Trophoblast cell (in vitro differentiated cells and primary cell): Measurements from ENCODE around the gene LGALS12.

Source experiments
- DNase-seq, 2 donors: peaks; one replicate each; pipeline ENCODE4 v3.0.0-alpha.2; 2016
- H2AFZ ChIP-seq: 2 replicates; pipeline ENCODE4 v1.6.1; 2013; ENCODE audit warnings: low read length, moderate library complexity, mild to moderate bottlenecking; ENCODE audit not compliant: insufficient read depth, poor library complexity
- H2AK5ac ChIP-seq: 2 replicates; pipeline ENCODE4 v1.6.1; 2013; ENCODE audit warnings: mild to moderate bottlenecking, low read length
- H2BK120ac ChIP-seq: 2 replicates; pipeline ENCODE4 v1.6.1; 2013; ENCODE audit warnings: low read length, mild to moderate bottlenecking, moderate library complexity; ENCODE audit not compliant: insufficient read depth, poor library complexity
- H2BK12ac ChIP-seq: 2 replicates; pipeline ENCODE4 v1.6.1; 2013; ENCODE audit warnings: mild to moderate bottlenecking, low read length, moderate library complexity
- H2BK5ac ChIP-seq: 2 replicates; pipeline ENCODE4 v1.6.1; 2013; ENCODE audit warnings: low read length, low read depth, moderate library complexity, mild to moderate bottlenecking; ENCODE audit not compliant: poor library complexity
- H3K14ac ChIP-seq: 2 replicates; pipeline ENCODE4 v1.6.1; 2013; ENCODE audit warnings: mild to moderate bottlenecking, low read length
- H3K18ac ChIP-seq: 2 replicates; pipeline ENCODE4 v1.6.1; 2013; ENCODE audit warnings: mild to moderate bottlenecking, low read length
- H3K23ac ChIP-seq: 2 replicates; pipeline ENCODE4 v1.6.1; 2013; ENCODE audit warnings: low read length
- H3K27ac ChIP-seq: 2 replicates; pipeline ENCODE4 v1.5.1; 2013; ENCODE audit warnings: low read depth, mild to moderate bottlenecking, inconsistent platforms, low read length, moderate library complexity
- H3K27me3 ChIP-seq: 2 replicates; pipeline ENCODE4 v1.6.1; 2013; ENCODE audit warnings: inconsistent platforms, mild to moderate bottlenecking, low read length, moderate library complexity; ENCODE audit not compliant: insufficient read depth
- H3K36me3 ChIP-seq, 2 experiments: 1 replicate in 1 of 2; 2 replicates in 1 of 2; pipeline ENCODE4 v1.6.1; 2013; ENCODE audit warnings: low read length in 2 of 2, mild to moderate bottlenecking in 2 of 2, moderate library complexity in 1 of 2; ENCODE audit not compliant: insufficient read depth in 2 of 2, control insufficient read depth in 1 of 2
- H3K4ac ChIP-seq: 2 replicates; pipeline ENCODE4 v1.6.1; 2013; ENCODE audit warnings: low read depth, mild to moderate bottlenecking, low read length, moderate library complexity
- H3K4me1 ChIP-seq, 2 experiments: 1 replicate in 1 of 2; 2 replicates in 1 of 2; pipeline ENCODE4 v1.6.1; 2013; ENCODE audit warnings: low read length in 2 of 2, mild to moderate bottlenecking in 2 of 2, moderate library complexity in 1 of 2; ENCODE audit not compliant: insufficient read depth in 2 of 2, control insufficient read depth in 1 of 2
- H3K4me2 ChIP-seq: 2 replicates; pipeline ENCODE4 v1.6.1; 2013; ENCODE audit warnings: inconsistent platforms, mild to moderate bottlenecking, low read length, moderate library complexity
- H3K4me3 ChIP-seq: 2 replicates; pipeline ENCODE4 v1.5.1; 2013; ENCODE audit warnings: mild to moderate bottlenecking, low read depth, low read length, inconsistent platforms
- H3K79me1 ChIP-seq: one replicate; pipeline ENCODE4 v1.6.1; 2013; ENCODE audit warnings: low read length
- H3K79me2 ChIP-seq: 2 replicates; pipeline ENCODE4 v1.6.1; 2013; ENCODE audit warnings: low read length, mild to moderate bottlenecking; ENCODE audit not compliant: control insufficient read depth, insufficient read depth, poor library complexity
- H3K9ac ChIP-seq: 2 replicates; pipeline ENCODE4 v1.6.1; 2013; ENCODE audit warnings: mild to moderate bottlenecking, low read length
- H3K9me3 ChIP-seq: 2 replicates; pipeline ENCODE4 v1.6.1; 2013; ENCODE audit warnings: low read depth, mild to moderate bottlenecking, control low read depth, inconsistent platforms, low read length; ENCODE audit not compliant: insufficient read depth
- H4K12ac ChIP-seq: 2 replicates; pipeline ENCODE4 v1.6.1; 2013; ENCODE audit warnings: low read depth, mild to moderate bottlenecking, low read length, moderate library complexity
- H4K8ac ChIP-seq: 2 replicates; pipeline ENCODE4 v1.6.1; 2013; ENCODE audit warnings: low read depth, mild to moderate bottlenecking, low read length, moderate library complexity
- H4K91ac ChIP-seq: one replicate; pipeline ENCODE4 v1.6.1; 2013; ENCODE audit warnings: low read depth, mild to moderate bottlenecking, low read length, moderate library complexity
- WGBS: extraction: QIAGEN DNeasy Blood & Tissue Kit; methylation state at CpG from one replicate; pipeline ENCODE4 v1.1.7; 2013; ENCODE audit warnings: missing lambda C conversion rate; ENCODE audit not compliant: insufficient read length, insufficient coverage; ENCODE audit errors: extremely low coverage; 5-methylcytosine and 5-hydroxymethylcytosine counted together

Gene LGALS12

DNA sequence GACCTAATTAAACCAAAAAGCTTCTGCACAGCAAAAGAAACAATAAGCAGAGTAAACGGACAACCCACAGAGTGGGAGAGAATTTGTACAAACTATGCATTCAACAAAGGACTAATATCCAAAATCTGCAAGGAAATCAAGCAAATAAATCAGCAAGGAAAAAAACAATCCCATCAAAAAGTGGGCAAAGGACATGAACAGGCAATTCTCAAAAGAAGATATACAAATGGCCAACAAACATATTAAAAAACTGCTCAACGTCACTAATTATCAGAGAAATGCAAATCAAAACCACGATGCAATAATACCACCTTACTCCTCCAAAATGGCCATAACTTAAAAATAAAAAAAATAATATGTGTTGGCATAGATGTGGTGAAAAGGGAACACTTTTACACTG is 20.1 kb upstream of the LGALS12 start:
- Histone ChIP-seq H3K4me2 (no peak overlapping the region), H4K91ac (no peak overlapping the region), H3K27me3 (no peaks in the 10 kb centered on the region), H3K18ac (no peak overlapping the region), H3K23ac (no peak overlapping the region), H3K4ac (no peak overlapping the region), H3K79me2 (peaks cover 1% of the 10 kb centered on the region), H3K36me3 (no peaks in the 10 kb centered on the region), H4K12ac (no peak overlapping the region), H2AFZ (no peak overlapping the region), H3K4me1 (peaks cover 3 to 7% of the 10 kb centered on the region in 2 experiments), H2BK120ac (no peak overlapping the region), H3K4me3 (no peak overlapping the region), H4K8ac (no peak overlapping the region), H2AK5ac (no peak overlapping the region), H3K14ac (no peak overlapping the region), H3K79me1 (peaks cover 6% of the 10 kb centered on the region), H2BK12ac (no peak overlapping the region), H3K9me3 (no peaks in the 10 kb centered on the region), H3K9ac (no peak overlapping the region), H3K27ac (no peak overlapping the region), H2BK5ac (no peak overlapping the region)
- WGBS: no CpG with 5 or more reads among the region's 3 CpGs
- DNase-seq: no peak

DNA sequence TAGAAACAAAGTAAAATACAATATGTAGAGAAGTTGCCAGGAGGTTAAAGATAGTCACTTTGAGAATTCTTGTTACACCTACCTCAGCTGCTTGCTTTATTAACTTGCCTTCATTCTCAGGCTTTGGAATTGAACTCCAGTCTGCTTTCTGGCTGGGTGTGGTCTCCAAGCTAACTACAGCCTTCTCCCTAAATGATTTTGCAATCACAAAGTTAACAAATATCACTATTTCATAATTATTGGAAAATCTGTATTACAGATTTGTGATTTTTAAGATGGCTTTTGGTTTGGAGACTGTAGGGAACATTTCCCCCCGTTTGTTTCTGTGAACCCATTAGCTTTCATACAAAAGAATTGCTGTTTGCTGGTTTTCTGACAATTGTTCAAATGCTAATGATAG is 17.1 kb upstream of the LGALS12 start:
- no peak overlapping the region for H3K23ac ChIP-seq
- H3K4ac ChIP-seq: no peak overlapping the region
- H4K8ac ChIP-seq: no peak overlapping the region
- no peak overlapping the region for H3K18ac ChIP-seq
- H2BK120ac ChIP-seq: no peak overlapping the region
- no peak overlapping the region for H2AFZ ChIP-seq
- no peak overlapping the region for H4K12ac ChIP-seq
- no peak overlapping the region for H2AK5ac ChIP-seq
- no peak overlapping the region for H3K4me3 ChIP-seq
- no peaks in the 10 kb centered on the region for H3K9me3 ChIP-seq
- H2BK5ac ChIP-seq: no peak overlapping the region
- no CpG with 5 or more reads among the region's 1 CpG for WGBS
- H3K27ac ChIP-seq: no peak overlapping the region
- H3K14ac ChIP-seq: no peak overlapping the region
- no peak overlapping the region for H3K9ac ChIP-seq
- peaks cover 3 to 7% of the 10 kb centered on the region in 2 experiments for H3K4me1 ChIP-seq
- H3K27me3 ChIP-seq: no peaks in the 10 kb centered on the region
- H4K91ac ChIP-seq: no peak overlapping the region
- no peaks in the 10 kb centered on the region for H3K36me3 ChIP-seq
- peaks cover 11% of the 10 kb centered on the region for H3K79me1 ChIP-seq
- peaks cover 3% of the 10 kb centered on the region for H3K79me2 ChIP-seq
- H3K4me2 ChIP-seq: no peak overlapping the region
- DNase-seq: no peak
- H2BK12ac ChIP-seq: no peak overlapping the region

DNA sequence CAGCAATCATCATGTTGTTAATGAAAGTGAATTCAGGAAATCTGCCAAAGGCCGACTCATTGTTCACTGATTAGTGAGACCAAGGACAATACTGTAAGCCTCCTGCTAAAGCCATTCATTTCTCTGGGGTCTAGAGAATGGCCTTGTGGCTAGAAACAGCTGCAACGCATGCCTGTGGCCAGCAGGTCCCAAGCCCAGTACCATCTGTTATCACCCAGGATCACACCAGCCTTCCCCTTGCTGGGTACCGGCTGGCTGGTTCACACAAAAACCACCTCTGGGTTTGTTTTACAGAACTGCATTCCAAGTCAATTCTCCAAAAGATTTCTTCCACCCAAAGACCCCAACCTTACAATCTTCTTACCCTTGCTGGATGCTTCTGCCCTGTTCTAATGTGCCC is 16.0 kb upstream of the LGALS12 start:
- Histone ChIP-seq H3K14ac (no peak overlapping the region), H3K9ac (no peak overlapping the region), H3K18ac (no peak overlapping the region), H3K4me1 (peaks cover 3 to 7% of the 10 kb centered on the region in 2 experiments), H4K91ac (no peak overlapping the region), H3K27ac (no peak overlapping the region), H3K79me2 (peaks cover 3% of the 10 kb centered on the region), H2AFZ (no peak overlapping the region), H3K4me2 (no peak overlapping the region), H3K23ac (no peak overlapping the region), H4K8ac (no peak overlapping the region), H3K4me3 (no peak overlapping the region), H3K36me3 (no peaks in the 10 kb centered on the region), H2BK12ac (no peak overlapping the region), H3K27me3 (no peaks in the 10 kb centered on the region), H2AK5ac (no peak overlapping the region), H3K4ac (no peak overlapping the region), H2BK120ac (no peak overlapping the region), H2BK5ac (no peak overlapping the region), H3K79me1 (peaks cover 11% of the 10 kb centered on the region), H4K12ac (no peak overlapping the region), H3K9me3 (no peaks in the 10 kb centered on the region)
- no peak for DNase-seq
- WGBS: no CpG with 5 or more reads among the region's 3 CpGs

DNA sequence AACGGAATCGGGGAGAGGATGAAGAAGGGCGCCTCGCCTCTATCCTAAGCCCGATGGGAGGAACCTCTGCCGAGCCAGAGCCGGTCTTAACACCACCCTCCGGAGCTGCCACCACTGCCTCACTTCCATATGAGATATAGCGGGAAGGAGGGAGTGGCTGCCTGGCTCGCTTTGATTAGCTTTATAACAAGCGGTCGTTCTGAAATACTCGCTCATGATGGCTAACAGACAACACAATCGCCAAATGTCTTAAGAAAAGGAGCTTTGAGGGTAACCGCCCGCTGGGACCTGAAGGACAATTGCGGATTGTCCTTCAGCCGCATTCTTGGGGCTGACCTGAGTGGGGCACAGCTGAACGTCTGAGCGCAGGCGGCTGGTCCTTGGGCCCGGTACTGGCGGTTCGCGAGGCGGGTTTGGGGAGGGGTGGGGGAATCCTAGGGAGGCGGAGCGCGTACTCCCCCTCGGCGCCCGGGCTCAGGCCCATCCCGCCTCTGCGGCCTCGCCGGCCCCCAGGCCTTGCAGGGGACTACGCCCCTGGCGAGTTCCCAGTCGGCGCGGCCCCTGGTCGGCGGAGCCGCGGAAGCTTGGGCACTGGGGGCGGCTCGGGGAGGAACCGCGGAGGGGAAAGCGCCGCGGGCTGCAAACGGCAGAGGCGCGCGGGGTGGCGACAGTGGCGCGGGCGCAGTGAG is 15.2 kb upstream of the LGALS12 start, which contains the start of gene PLAAT5:
TSS of gene PLAAT5 (minus strand) at position 617 of the 689 bp plus-strand sequence. CDS start at position 484, 133 bp downstream.
- H3K9me3 ChIP-seq: no peaks in the 10 kb centered on the region
- H3K4me1 ChIP-seq: peaks cover 3 to 7% of the 10 kb centered on the region in 2 experiments
- H3K79me2 ChIP-seq: peaks cover 3% of the 10 kb centered on the region
- peaks cover 11% of the 10 kb centered on the region for H3K79me1 ChIP-seq
- H4K91ac ChIP-seq: peak within 1 kb of the TSS; percentile 86
- no peaks in the 10 kb centered on the region for H3K27me3 ChIP-seq
- peak within 1 kb of the TSS; percentile 68 for H2BK5ac ChIP-seq
- DNase-seq: no peak
- peak within 1 kb of the TSS; percentile 65 for H3K4me3 ChIP-seq
- WGBS: no CpG with 5 or more reads among the region's 60 CpGs
- H3K9ac ChIP-seq: peak within 1 kb of the TSS; percentile 63
- H3K4me2 ChIP-seq: peak within 1 kb of the TSS; percentile 99
- H4K12ac ChIP-seq: peak within 1 kb of the TSS; percentile 74
- H3K18ac ChIP-seq: peak within 1 kb of the TSS; percentile 53
- peak within 1 kb of the TSS; percentile 24 for H3K4ac ChIP-seq
- peak within 1 kb of the TSS; percentile 80 for H2BK120ac ChIP-seq
- H3K23ac ChIP-seq: no peak within 1 kb of the TSS
- peak within 1 kb of the TSS; percentile 77 for H2AFZ ChIP-seq
- H2AK5ac ChIP-seq: no peak within 1 kb of the TSS
- H2BK12ac ChIP-seq: peak within 1 kb of the TSS; percentile 37
- H3K14ac ChIP-seq: peak within 1 kb of the TSS; percentile 69
- H4K8ac ChIP-seq: peak within 1 kb of the TSS; percentile 82
- H3K27ac ChIP-seq: peak within 1 kb of the TSS; percentile 19
- H3K36me3 ChIP-seq: no peaks in the 10 kb centered on the region
